H1 (cell line): Measurements from ENCODE around the gene RNU5D-1. TPM values are rescaled to one million over a fixed set of nuclear protein-coding genes. Genes with fewer than 3 reads are reported as not detected.

Experiments used
- CTCF ChIA-PET: fragments of 300-600 bp; sonication (Branson Sonifier 250); formaldehyde crosslinking; loops from one replicate; lab custom pipeline; 2021; ENCODE audit not compliant: partially characterized antibody; lab: Charles Lee
- POLR2A ChIA-PET: fragments of 300-600 bp; sonication (Branson Sonifier 250); formaldehyde crosslinking; loops from one replicate; lab custom pipeline; 2021; ENCODE audit warnings: inconsistent platforms; ENCODE audit not compliant: partially characterized antibody; lab: Charles Lee
- DNase-seq, 2 experiments: peaks; one replicate each; pipeline versions ENCODE4 v3.0.0 to v3.0.0-alpha.2; 2010 to 2022; ENCODE audit warnings: low spot score in 2 of 2, low read depth in 1 of 2, mixed read lengths in 1 of 2
- FAIRE-seq: peaks from 2 replicates; lab custom pipeline; 2011; peaks lifted over from hg19 to GRCh38; lab: Jason Lieb, UNC
- H2AFZ ChIP-seq: 2 replicates; pipeline ENCODE4 v1.8.1; 2012; ENCODE audit warnings: low read length, inconsistent platforms
- H2AK5ac ChIP-seq: 2 replicates; pipeline ENCODE4 v1.6.1; 2013; ENCODE audit warnings: low read depth, low read length
- H2BK120ac ChIP-seq: replicated peaks from 2 replicates; pipeline ENCODE3; 2013; ENCODE audit warnings: low read depth, low read length, inconsistent platforms
- H2BK12ac ChIP-seq: 2 replicates; pipeline ENCODE4 v1.6.1; 2013; ENCODE audit warnings: low read depth, low read length
- H2BK15ac ChIP-seq: 2 replicates; pipeline ENCODE4 v1.6.1; 2013; ENCODE audit warnings: low read length
- H2BK20ac ChIP-seq: 2 replicates; pipeline ENCODE4 v1.6.1; 2013; ENCODE audit warnings: low read length
- H2BK5ac ChIP-seq: 2 replicates; pipeline ENCODE4 v1.6.1; 2013; ENCODE audit warnings: low read depth, low read length
- H3K14ac ChIP-seq: 2 replicates; pipeline ENCODE4 v1.6.1; 2013; ENCODE audit warnings: inconsistent platforms; ENCODE audit not compliant: insufficient read length
- H3K18ac ChIP-seq: 2 replicates; pipeline ENCODE4 v1.6.1; 2013; ENCODE audit warnings: low read length; ENCODE audit errors: extremely low read depth
- H3K23ac ChIP-seq: 2 replicates; pipeline ENCODE4 v1.6.1; 2013; ENCODE audit warnings: inconsistent platforms; ENCODE audit not compliant: insufficient read length
- H3K23me2 ChIP-seq: 2 replicates; pipeline ENCODE4 v1.6.1; 2013; ENCODE audit warnings: low read depth, low read length
- H3K27ac ChIP-seq: 2 replicates; pipeline ENCODE4 v1.6.1; 2011; ENCODE audit warnings: low read depth, low read length, inconsistent platforms
- H3K27me3 ChIP-seq, 4 experiments: replicated peaks in 1 of 4; 1 replicate in 1 of 4; 2 replicates in 3 of 4; pipeline versions ENCODE4 v1.6.1 to v1.8.1; 2011 to 2013; ENCODE audit warnings: low read length in 3 of 4, mild to moderate bottlenecking in 3 of 4, inconsistent platforms in 2 of 4, mixed read lengths in 2 of 4, moderate library complexity in 1 of 4; ENCODE audit not compliant: control insufficient read depth in 3 of 4, insufficient read depth in 3 of 4; ENCODE audit errors: extremely low read depth in 1 of 4
- H3K36me3 ChIP-seq, 4 experiments: 2 replicates each; pipeline versions ENCODE4 v1.6.1 to v1.8.1; 2011 to 2013; ENCODE audit warnings: mild to moderate bottlenecking in 4 of 4, low read length in 3 of 4, moderate library complexity in 2 of 4, control low read depth in 1 of 4, inconsistent platforms in 1 of 4; ENCODE audit not compliant: insufficient read depth in 4 of 4, control insufficient read depth in 2 of 4
- H3K4ac ChIP-seq: replicated peaks from 2 replicates; pipeline ENCODE3; 2013; ENCODE audit warnings: low read length, low read depth, mixed read lengths, inconsistent platforms; ENCODE audit not compliant: insufficient read length
- H3K4me1 ChIP-seq, 4 experiments: replicated peaks in 1 of 4; 1 replicate in 1 of 4; 2 replicates in 3 of 4; pipeline versions ENCODE4 v1.6.1 to v1.8.1; 2011 to 2013; ENCODE audit warnings: low read length in 3 of 4, inconsistent platforms in 2 of 4, mixed read lengths in 1 of 4; ENCODE audit not compliant: insufficient read depth in 4 of 4, control insufficient read depth in 3 of 4
- H3K4me2 ChIP-seq, 2 experiments: 2 replicates each; pipeline versions ENCODE4 v1.6.1 to v1.8.1; 2011 to 2013; ENCODE audit warnings: low read depth in 2 of 2, low read length in 2 of 2, control low read depth in 1 of 2, inconsistent platforms in 1 of 2, mild to moderate bottlenecking in 1 of 2; ENCODE audit not compliant: insufficient read depth in 1 of 2
- H3K4me3 ChIP-seq, 4 experiments: fragments of 200-600, 300-600 bp in 1 of 4; sonication (generic), shearing (Covaris generic), sonication (Bioruptor Twin) in 1 of 4; 2 replicates each; pipeline versions ENCODE4 v1.5.1 to v1.8.1; 2011 to 2016; ENCODE audit warnings: low read length in 4 of 4, low read depth in 3 of 4, control low read depth in 2 of 4, inconsistent platforms in 2 of 4, mild to moderate bottlenecking in 2 of 4, mixed read lengths in 1 of 4, moderate library complexity in 1 of 4; ENCODE audit not compliant: insufficient read depth in 2 of 4; ENCODE audit errors: extremely low read depth in 1 of 4
- H3K56ac ChIP-seq: replicated peaks from 2 replicates; pipeline ENCODE3; 2013; ENCODE audit warnings: low read depth, mild to moderate bottlenecking, mixed read lengths, low read length, inconsistent platforms; ENCODE audit not compliant: insufficient read length
- H3K79me1 ChIP-seq: 2 replicates; pipeline ENCODE4 v1.6.1; 2013; ENCODE audit warnings: low read depth, low read length, control low read depth
- H3K79me2 ChIP-seq, 2 experiments: 2 replicates each; pipeline versions ENCODE4 v1.6.1 to v1.8.1; 2012 to 2013; ENCODE audit warnings: low read length in 2 of 2, mild to moderate bottlenecking in 2 of 2, inconsistent platforms in 1 of 2; ENCODE audit not compliant: insufficient read depth in 2 of 2, control insufficient read depth in 1 of 2
- H3K9ac ChIP-seq, 4 experiments: replicated peaks in 1 of 4; 1 replicate in 1 of 4; 2 replicates in 3 of 4; pipeline versions ENCODE4 v1.6.1 to v1.8.1; 2011 to 2013; ENCODE audit warnings: low read depth in 3 of 4, low read length in 3 of 4, control low read depth in 2 of 4, mild to moderate bottlenecking in 2 of 4, moderate library complexity in 2 of 4, inconsistent platforms in 1 of 4; ENCODE audit errors: extremely low read depth in 1 of 4
- H3K9me3 ChIP-seq, 2 experiments: 2 replicates each; pipeline versions ENCODE4 v1.6.1 to v1.8.1; 2012 to 2013; ENCODE audit warnings: mild to moderate bottlenecking in 2 of 2, moderate library complexity in 2 of 2, control low read depth in 1 of 2, inconsistent platforms in 1 of 2, low read depth in 1 of 2, low read length in 1 of 2, mixed read lengths in 1 of 2; ENCODE audit not compliant: insufficient read depth in 2 of 2
- H4K20me1 ChIP-seq, 2 experiments: replicated peaks in 1 of 2; 2 replicates each; pipeline versions ENCODE3 to v1.8.1; 2011 to 2013; ENCODE audit warnings: inconsistent platforms in 2 of 2, low read length in 2 of 2, mild to moderate bottlenecking in 1 of 2; ENCODE audit not compliant: insufficient read depth in 2 of 2, control insufficient read depth in 1 of 2
- H4K5ac ChIP-seq: 2 replicates; pipeline ENCODE4 v1.6.1; 2013; ENCODE audit warnings: low read length, low read depth, mixed read lengths, inconsistent platforms; ENCODE audit not compliant: insufficient read length
- H4K8ac ChIP-seq: 2 replicates; pipeline ENCODE4 v1.8.0; 2013; ENCODE audit warnings: mild to moderate bottlenecking, moderate library complexity, low read length, inconsistent platforms; ENCODE audit not compliant: insufficient read depth; ENCODE audit errors: extremely low read depth
- H4K91ac ChIP-seq: replicated peaks from 2 replicates; pipeline ENCODE3; 2013; ENCODE audit warnings: low read length, mixed read lengths, inconsistent platforms; ENCODE audit not compliant: insufficient read length
- CHD1 ChIP-seq: IDR thresholded peaks from 2 replicates; pipeline ENCODE4 v1.6.1; 2012; ENCODE audit warnings: low read depth, low read length, improper control_type of control experiment
- CTCF ChIP-seq, 3 experiments: IDR thresholded peaks; 1 replicate in 2 of 3; 2 replicates in 1 of 3; pipeline versions ENCODE4 v1.5.1 to v1.6.1; 2011; ENCODE audit warnings: low read length in 3 of 3, mild to moderate bottlenecking in 3 of 3, inconsistent platforms in 2 of 3, low read depth in 1 of 3, moderate library complexity in 1 of 3; ENCODE audit not compliant: insufficient read depth in 1 of 3; ENCODE audit errors: control extremely low read depth in 1 of 3
- HDAC2 ChIP-seq, 2 experiments: fragments of 300-600 bp in 1 of 2; sonication (generic) in 1 of 2; IDR thresholded peaks; 2 replicates each; pipeline ENCODE4 v1.6.1; 2011 to 2012; ENCODE audit warnings: low read depth in 2 of 2, low read length in 2 of 2, mild to moderate bottlenecking in 2 of 2, moderate library complexity in 2 of 2, borderline replicate concordance in 1 of 2, inconsistent platforms in 1 of 2
- HDAC6 ChIP-seq: IDR thresholded peaks from one replicate; pipeline ENCODE4 v1.7.1; 2012; ENCODE audit warnings: low read depth, mild to moderate bottlenecking, inconsistent platforms, low read length, moderate library complexity
- RAD21 ChIP-seq, 2 experiments: IDR thresholded peaks in 1 of 2; conservative IDR thresholded peaks in 1 of 2; 2 replicates each; pipeline ENCODE4 v1.6.1; 2011; ENCODE audit warnings: low read depth in 2 of 2, low read length in 2 of 2, improper control_type of control experiment in 1 of 2, inconsistent platforms in 1 of 2, mild to moderate bottlenecking in 1 of 2, moderate library complexity in 1 of 2
- WGBS, 2 experiments: shearing (Covaris generic) in 1 of 2; methylation state at CpG; one replicate each; pipeline versions ENCODE4 v1.1.6 to v1.1.7; 2013 to 2015; ENCODE audit warnings: low lambda C conversion rate in 2 of 2, mixed read lengths in 2 of 2, inconsistent platforms in 1 of 2, low coverage in 1 of 2, missing lambda C conversion rate in 1 of 2; ENCODE audit not compliant: insufficient replicate concordance in 2 of 2, insufficient coverage in 1 of 2, insufficient read length in 1 of 2; ENCODE audit errors: extremely low coverage in 1 of 2, missing lambda C conversion rate in 1 of 2; 5-methylcytosine and 5-hydroxymethylcytosine counted together
- polyA plus RNA-seq, 7 experiments: library from polyadenylated mRNA; depleted of rRNA in 3 of 7; stranded (reverse) in 5 of 7; unstranded in 2 of 7; fragments of >200 nt in 5 of 7; fragments of 200-250 nt in 2 of 7; gene quantifications; 1 replicate in 5 of 7; 2 replicates in 1 of 7; 4 replicates in 1 of 7; pipeline versions ENCODE4 v1.2.1 to v1.2.3, GENCODE V29; 2011 to 2013; ENCODE audit warnings: missing spikeins in 2 of 7, mixed read lengths in 2 of 7
- total RNA-seq: library from RNA; stranded (reverse); fragmentation: NEBNext Ultra II Directional; extraction: Animal tissue kit (Norgen Biotek cat#: 25700); gene quantifications from 2 replicates; pipeline ENCODE4 v1.2.1, GENCODE V29; 2021

The RNU5D-1 gene
- total and polyA plus RNA-seq, 2 of the 8 experiments (the other 6 are each of a cell fraction or from before 2014, with no cell fraction given): under 0.01 TPM; not detected in 1

GRCh38 chr1:44714944-44715571 is 15.9 kb downstream of the RNU5D-1 start:
- WGBS, 2 experiments: 29% methylated on average over 9 of the region's 9 CpGs; no CpG with 5 or more reads in 1 of the 2 experiments
- H3K18ac ChIP-seq: no peak overlapping the region
- H3K79me1 ChIP-seq: no peaks in the 10 kb centered on the region
- ChIA-PET CTCF (interaction anchor here (0.6 to 10.2 kb wide), 16 partner anchors 8 to 854 kb away, joined by 3 to 107 read pairs (median 4); partner anchors contain the start of genes ARMH1, RNU5D-1 and TMEM53), POLR2A (interaction anchor here (0.6 to 22.5 kb wide), 2 partner anchors 65 to 93 kb away, joined by 3 to 428 read pairs; partner anchors contain the start of genes BEST4, BTBD19 and RPS8)
- H2AFZ ChIP-seq: peak overlapping the region; percentile 96
- no peak overlapping the region for H3K27ac ChIP-seq
- H3K4me2 ChIP-seq: no peak overlapping the region
- H2AK5ac ChIP-seq: no peak overlapping the region
- H2BK20ac ChIP-seq: no peak overlapping the region
- no peak overlapping the region for H3K14ac ChIP-seq
- H4K91ac ChIP-seq: no peak overlapping the region
- TF ChIP-seq CHD1 (no peak), RAD21 (IDR thresholded peaks at IDR 0.05 in 1 of 2, conservative IDR thresholded peaks at IDR 0.05 in 1 of 2; ENCODE audit: low read depth in 2 of 2, low read length in 2 of 2) (peak; percentile 69 to 79), CTCF (IDR thresholded peaks at IDR 0.05; ENCODE audit: control extremely low read depth in 1 of 3, insufficient read depth in 1 of 3, low read depth in 1 of 3, low read length in 3 of 3) (peak; percentile 81 to 97 (median 81)), HDAC2 (IDR thresholded peaks at IDR 0.05; ENCODE audit: borderline replicate concordance in 1 of 2, low read depth in 2 of 2, low read length in 2 of 2) (no peak), HDAC6 (no peak)
- no peaks in the 10 kb centered on the region for H4K20me1 ChIP-seq
- no peak overlapping the region for H2BK5ac ChIP-seq
- no peak overlapping the region for H4K5ac ChIP-seq
- H3K36me3 ChIP-seq: no peaks in the 10 kb centered on the region
- H3K27me3 ChIP-seq: no peaks in the 10 kb centered on the region
- H3K9me3 ChIP-seq: no peaks in the 10 kb centered on the region
- H3K4me1 ChIP-seq: no peaks in the 10 kb centered on the region
- no peak overlapping the region for H2BK120ac ChIP-seq
- no peak overlapping the region for H3K4me3 ChIP-seq
- no peaks in the 10 kb centered on the region for H3K79me2 ChIP-seq
- H3K9ac ChIP-seq: no peak overlapping the region
- no peak overlapping the region for H3K4ac ChIP-seq
- H3K23me2 ChIP-seq: no peaks in the 10 kb centered on the region
- no peak overlapping the region for H3K56ac ChIP-seq
- no peak overlapping the region for H4K8ac ChIP-seq
- no peak overlapping the region for H2BK12ac ChIP-seq
- no peak overlapping the region for H3K23ac ChIP-seq
- FAIRE-seq: peak; percentile 93
- no peak overlapping the region for H2BK15ac ChIP-seq
- peak in 1 of 2 experiments; percentile 82 for DNase-seq
